MM.1S (cell line): ENCODE results near the gene PCSK1.
A peak's percentile ranks its signal among the peaks of the same experiment; 100 is the strongest.

ENCODE experiments used
- CTCF ChIP-seq: fragments of 300-600 bp; sonication (generic); IDR thresholded peaks from 2 replicates; pipeline ENCODE4 v1.5.1; 2016; ENCODE audit warnings: antibody characterized with exemption, low read length, mixed read lengths
- EZH2 ChIP-seq: fragments of 300-600 bp; sonication (generic); optimal IDR thresholded peaks from 2 replicates; pipeline ENCODE3; 2017; ENCODE audit warnings: low read depth, mild to moderate bottlenecking, antibody characterized with exemption, low read length, mixed read lengths

GRCh38 chr5:96344678-96345577, 88.1 kb downstream of the PCSK1 start:
- TF ChIP-seq CTCF (peak; percentile 63), EZH2 (no peak)
